MV-4-11 (cell line): ENCODE data around the gene MAP3K20.
"Not testable (repeated sequence)": the region's sequence is repeated elsewhere in the genome, so short reads cannot be mapped to it uniquely, and the experiment has no call there.

Source experiments
- DNase-seq: peaks from one replicate; lab custom pipeline; 2025; lab: John Stamatoyannopoulos, UW

MAP3K20 gene

DNA sequence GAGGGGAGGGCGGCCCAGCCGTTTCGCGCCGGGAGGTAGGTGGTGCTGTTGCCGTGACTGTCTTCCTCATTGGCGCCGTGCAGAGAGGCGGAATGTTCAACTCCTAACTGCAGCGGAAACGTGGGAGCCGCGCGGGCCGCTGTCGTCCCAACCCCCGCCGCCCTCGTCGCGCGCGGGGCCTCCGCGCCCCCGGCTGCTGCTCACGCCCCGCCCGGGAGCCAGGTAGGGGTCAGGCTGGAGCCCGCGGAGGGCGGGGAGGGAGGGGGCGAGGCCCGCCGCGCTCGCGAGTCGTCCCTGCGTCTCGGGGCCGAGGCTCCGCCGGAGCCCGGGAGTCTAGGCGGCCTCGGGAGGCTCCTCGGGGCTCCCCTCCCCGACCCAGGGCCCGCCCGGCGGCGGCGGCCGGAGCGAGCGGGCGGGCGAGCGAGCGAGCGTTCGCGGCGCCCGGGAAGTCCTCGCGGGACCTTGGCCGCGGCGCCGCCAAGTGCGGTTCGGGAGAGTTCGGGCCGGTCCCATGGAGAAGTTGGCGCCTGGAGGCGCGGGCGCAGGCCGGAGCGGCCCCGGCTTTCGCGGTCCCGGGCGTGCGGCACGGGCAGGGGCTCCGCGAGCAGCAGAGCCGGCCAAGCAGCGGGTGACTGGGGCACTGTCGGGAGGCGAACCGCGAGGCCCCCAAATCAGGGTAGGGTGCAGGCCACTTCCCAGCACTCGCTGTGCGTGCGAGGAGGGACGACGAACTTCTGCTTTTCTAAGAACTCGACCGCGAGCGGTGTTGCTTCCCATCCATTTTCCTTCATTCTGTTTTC is at the start of gene MAP3K20:
Gene MAP3K20 (plus strand): TSS at position 66 of the 800 bp plus-strand sequence. CDS start 15,186 bp downstream, outside the sequence.
- DNase-seq = peak; percentile 80

DNA sequence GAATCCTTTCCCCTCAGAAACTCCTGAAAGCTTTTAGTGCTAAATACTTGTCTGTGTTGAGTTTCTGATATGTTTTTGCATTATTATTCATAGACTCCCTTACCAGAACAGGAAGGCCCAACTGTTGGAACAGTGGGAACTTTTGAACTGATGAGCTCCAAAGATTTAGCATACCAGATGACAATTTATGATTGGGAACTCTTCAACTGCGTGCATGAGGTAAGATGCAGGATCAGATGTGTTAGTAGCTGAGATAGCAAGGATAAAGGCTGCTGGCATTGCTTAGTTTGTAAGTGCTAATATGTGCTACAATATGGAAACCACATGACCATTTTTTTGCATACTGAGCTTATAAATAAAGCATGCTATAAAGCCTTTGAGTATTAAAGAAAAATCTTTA is 49.2 kb upstream of the MAP3K20 start:
- no peak for DNase-seq

DNA sequence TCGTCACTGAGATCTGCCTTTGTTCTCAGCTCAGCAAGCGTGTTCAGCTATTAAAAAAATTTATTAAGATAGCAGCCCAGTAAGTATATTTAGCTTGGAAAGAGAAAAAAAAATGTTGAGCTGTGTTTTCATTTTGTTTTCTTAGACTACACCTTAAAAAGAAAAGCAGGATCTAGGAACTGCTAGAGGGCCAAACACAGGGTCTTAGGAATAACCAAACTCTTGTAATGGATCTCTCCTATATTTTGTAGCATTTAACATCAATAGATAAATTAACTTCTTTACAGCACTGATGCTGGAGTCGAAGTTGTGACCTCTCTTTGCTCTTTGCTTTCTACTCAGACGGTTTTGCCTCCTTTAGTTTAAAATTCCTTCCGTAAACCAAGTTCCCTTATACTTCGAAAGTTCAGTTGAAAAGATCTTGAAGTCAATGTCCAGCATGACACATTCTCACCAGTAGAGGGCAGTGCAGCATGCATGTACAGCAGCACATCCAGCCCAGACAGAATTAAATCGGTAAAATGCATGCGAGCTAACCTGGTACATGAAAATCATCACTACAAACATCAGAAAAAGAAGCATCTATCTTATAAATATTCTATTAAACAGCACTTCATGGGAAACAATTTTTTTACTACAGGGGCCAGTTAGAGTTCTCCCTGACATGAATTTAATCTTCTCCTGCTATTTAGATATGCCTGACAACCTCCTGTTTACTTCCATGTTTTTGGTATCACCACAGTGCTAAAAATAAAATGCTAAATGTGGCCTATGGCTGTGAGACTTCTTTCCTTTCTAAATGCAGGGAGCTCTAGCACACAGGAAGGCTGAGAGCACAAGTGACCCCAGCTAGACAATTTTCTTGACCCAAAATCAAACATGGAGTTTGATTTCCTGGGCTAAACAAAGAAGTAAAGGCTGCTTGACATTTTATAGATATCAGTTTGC is 48.2 kb upstream of the MAP3K20 start:
- DNase-seq = peak; percentile 87

DNA sequence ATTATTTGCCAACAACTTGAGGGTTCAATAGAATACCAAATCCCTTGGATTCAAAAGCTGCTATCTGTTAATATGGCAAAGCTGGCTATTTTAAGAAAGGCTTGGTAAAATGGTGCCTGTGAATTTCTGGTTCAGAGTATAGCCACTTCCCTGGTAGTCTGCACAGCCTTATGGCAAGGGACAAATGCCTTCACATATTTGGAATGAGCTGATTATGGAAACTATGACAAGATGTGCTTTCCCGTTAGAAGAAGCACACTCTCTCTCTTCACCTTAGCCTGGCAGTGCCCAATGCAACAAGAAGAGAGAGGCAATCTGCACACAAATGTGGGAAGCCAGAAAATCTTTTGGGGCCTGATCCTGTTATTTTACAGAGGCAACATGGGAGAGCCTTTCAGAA is 47.5 kb upstream of the MAP3K20 start:
- no peak for DNase-seq

DNA sequence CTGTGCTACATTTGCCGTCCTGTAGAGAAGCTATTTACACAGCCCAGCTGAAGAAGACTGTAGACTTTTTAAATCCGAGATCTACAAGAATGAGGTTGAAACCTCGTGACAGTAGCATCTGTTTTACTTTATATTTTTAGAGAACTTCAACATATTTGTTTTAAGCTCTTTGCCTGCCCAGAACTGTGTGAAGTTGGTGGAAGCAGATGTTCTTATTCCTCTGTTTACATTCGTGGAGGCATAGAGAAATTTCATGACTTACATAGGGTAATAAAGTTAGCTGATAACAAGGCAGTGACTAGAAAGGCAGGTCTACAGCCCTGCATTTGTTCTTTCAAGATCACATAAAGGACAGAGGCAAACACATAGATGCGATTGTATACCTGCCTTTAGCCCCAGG is 47.0 kb upstream of the MAP3K20 start:
- no peak for DNase-seq

DNA sequence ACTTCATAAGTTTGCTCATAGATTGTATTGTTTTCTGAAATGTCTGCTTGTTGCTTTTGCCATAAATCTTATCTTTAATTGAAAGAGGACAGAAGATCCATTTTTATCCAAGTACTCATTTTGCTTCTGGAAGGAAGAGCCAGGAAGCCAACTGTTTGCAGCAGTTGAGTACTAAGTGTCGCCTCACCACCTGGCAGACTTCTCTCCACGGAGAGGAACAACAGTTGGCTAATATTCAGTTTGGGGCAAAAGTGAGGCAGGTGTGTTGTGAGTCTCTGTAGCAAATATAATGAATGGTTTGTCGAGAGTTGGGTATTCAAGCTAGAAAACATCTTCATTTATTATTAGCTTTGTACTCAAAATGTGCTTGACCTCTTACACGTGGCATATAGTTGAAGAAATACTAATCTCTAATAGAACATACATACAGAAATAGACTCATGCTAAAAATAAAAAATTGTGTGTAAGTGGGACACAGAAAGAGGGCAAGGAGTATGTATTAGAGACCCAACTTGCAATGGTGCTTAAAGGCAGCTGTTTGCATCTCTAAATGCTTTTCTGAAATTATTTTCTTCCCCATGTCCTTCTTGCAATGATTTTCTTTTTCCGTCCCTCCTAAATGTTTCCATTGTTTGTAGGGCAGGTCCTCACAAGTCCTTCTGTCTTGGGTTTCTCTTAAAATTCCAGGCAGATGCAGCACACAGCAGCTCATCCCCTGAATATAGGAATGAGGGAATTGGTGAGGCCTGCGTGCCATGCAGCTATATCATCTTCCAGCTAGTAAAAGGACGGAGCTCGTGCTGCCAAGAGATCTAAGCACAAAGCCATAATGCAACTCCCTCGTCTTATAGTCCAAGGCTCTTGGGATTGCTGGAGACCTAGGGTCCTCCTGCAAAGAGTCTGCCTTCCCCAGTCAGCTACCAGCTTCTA is 44.8 kb upstream of the MAP3K20 start:
- no peak for DNase-seq

DNA sequence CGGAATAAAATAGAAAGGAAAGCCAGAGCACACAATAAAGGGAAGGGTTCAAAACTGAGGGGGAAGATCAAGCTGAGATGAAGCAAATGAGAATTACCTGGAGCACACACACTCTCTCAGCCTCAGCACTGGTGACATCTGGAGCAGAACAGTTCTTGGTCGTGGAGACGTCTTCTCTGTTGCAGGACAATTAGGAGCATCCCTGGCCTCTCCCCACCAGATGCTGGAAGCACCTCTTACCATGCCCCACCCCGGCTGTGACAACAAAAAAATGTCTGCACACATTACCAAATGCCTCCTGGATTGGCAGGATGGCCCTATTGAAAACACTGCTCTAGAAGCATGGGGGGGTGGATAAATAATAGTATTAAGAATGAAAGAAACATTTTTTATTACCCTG is 43.6 kb upstream of the MAP3K20 start:
- no peak for DNase-seq

DNA sequence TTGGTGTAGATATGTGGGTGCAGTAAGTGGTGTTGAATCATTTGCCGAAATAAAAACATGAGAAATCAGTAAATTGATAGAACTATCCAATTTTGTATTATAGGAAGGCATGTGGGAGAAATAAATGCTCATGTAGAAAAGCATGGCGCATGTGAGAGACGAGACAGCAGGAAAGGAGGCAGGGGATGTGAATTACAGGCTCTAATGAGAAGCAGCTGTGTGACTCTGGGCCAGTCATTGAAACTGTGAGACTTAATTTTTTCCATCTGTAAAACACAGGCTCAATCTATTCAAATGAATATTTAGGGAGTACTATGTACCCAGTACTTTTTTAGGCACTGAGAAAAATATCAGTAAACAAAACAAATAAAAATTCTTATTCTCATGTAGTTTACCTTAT is 42.6 kb upstream of the MAP3K20 start:
- no peak for DNase-seq

DNA sequence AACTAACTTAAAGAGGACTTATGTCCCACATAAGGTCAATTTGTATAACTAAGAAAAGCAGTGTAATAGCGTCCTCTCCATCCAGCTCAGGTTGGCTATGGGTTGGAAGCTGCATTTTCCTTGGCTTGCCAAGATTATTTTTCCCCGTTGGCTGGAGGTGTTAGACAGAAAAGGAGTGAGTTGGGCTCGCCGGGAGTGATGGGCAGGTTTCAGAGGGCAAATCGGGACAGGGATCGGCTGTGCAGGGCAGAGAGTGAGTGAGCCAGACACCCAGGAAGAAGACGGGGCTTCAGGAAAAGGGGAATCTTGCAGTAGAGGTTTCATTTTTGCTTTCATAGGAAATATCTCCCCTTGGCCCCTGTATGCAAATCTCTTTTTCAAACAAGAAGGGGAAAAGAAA is 41.5 kb upstream of the MAP3K20 start:
- DNase-seq = no peak

DNA sequence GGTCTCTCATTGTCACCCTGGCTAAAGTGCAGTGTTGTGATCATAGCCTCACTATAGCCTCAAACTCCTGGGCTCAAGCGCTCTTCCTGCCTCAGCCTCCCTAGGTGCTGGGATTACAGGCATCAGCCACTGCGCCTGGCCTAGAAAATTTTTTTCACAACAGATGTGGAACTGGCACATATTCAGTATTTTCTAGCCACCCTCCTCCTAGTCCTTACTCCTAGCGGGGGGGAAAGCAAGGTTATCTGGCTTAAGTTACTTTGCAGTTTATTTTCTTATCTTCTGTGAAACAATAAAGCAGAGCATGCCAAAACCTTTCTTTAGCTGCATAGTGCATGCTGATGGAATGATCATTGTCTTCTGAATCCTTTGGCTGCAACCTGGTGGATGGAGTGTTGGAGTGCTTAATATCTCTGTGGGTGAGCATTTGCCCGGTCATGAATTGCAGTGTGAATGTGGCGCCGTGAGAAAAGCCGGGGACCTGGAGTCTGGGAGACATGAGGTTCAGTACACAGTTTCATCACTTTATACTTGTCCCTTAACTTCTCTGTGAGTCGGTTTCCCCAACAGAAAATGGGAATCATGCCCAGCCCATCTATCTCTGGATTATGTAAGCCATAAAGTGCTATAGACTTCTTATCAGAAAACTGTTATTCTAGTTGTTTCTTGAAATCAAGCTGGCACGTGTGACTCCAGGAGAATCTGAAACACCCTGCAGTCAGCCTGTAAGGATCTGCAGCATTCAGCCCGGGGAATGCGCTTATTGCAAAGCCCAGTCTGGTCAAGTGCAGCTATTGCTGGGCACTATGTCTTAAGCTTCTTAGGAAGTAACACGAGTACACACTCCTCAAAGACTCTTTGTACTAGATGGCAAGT is 38.2 kb upstream of the MAP3K20 start:
- DNase-seq = no peak

DNA sequence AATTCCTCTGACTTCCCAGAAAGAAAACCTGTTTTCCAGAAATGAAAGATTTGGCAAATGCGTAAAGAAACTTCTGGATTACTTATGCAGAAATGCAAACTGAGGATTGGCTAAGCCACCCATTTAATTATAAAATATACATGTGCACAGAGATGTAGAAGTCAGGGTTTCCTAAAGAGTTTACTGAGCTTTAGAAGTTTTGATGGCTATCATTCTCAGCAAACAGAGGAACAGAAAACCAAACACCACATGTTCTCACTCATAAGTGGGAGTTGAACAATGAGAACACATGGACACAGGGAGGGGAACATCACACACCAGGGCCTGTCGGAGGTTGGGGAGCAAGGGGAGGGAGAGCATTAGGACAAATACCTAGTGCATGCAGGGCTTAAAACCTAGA is 37.4 kb upstream of the MAP3K20 start:
- DNase-seq = not testable (repeated sequence)

DNA sequence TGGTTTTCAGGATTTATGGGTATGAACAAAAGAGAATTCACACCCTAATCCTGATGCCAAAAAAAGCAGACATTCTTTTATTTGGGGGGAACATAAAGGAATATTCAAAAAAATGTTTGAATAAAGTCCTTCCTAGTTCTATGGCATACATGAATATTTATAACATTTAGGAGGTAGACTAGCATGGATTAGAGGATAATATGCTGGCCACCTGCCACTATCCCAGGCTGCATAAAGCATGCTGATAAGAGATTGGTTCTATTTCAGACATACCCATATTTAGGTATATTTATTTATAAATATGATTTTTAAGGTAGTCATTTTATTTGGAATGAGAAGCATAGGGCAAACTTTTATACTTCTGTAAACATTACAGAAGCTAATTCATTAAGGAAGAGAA is 34.9 kb upstream of the MAP3K20 start:
- DNase-seq = no peak

DNA sequence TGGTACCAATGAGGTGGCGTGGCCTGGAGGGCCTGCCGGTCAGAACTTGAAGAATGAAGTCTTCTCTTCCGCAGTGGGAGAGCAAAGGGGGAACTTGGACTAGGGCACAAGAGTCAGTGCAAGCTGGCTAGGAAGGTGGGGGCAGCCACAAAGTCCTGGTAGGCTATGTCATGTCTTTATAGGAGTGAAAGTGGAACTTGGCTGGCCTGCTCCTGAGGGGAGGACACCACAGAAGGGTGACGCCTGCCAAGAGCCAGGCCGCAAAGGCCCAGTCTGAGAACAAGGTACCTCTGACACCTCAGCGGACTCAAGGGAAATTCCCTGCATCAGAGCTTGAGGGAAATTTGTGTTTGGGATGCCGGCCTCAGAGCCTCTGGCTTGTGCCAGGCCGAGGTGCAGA is 32.2 kb upstream of the MAP3K20 start:
- DNase-seq = peak; percentile 98

DNA sequence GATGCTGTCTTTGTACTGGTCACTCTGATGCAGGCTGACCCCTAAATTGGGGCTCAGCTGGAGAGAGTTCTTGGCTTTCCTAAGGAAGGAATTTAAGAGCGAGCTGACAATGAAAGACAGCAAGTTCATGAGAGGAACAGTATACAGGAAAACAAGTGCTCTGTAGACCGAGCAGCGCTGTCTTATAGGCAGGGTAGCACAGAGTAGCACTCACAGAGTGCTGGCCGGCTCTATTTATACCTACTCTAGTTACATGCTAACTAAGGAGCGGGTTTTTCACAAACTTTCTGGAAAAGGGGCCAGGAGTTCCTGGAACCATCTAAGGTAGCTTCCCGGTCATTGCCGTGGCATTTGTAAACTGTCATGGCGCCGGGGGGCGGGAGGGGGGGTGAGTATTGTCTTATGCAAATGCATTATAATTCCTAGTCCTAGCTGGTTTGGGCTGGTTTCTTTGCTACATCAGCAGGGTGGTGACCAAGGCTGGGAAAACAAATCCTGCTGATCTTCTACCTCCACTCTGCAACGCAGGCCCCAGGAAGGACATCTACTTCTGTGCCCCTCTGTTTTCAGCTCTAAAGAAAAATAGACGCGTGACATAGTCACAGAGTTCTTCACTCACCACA is 31.6 kb upstream of the MAP3K20 start:
- DNase-seq = no peak

DNA sequence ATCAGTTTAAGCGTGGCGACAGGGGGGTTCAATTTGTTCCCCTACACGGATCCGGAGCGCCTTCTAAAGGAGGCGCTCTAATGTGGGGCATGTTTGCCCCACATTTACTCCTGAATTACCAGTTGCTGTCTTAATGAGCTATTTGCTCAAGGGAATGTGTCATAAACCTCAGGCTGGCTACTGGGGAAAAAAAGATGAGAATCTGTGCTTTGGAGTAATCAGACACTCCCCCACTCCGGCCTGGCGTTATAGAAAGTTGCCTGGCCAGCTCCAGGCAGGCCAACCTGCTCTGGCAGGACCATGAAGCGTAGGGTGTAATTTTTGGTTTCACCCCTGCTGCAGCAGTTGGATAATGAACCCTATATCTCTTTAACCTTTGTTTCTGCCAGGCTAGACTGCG is 31.0 kb upstream of the MAP3K20 start:
- no peak for DNase-seq

DNA sequence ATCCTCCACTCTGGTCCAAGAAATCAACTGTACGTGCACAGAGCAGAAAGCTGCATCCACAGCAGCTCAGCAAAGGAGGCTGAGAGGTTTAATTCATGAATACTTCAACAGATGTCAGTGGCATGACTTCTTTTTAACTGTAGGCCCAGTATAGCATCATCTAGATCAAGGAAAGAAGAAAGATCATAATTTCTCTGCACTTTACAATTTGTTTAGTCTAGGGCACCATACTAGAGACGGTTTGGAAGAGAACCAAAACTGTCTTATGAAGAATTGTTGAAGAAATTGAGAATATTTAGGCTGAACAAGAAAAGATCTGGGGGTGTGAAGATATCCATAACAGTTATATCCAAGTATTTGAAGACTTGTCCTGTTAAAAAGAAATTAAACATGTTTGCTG is 30.5 kb upstream of the MAP3K20 start:
- no peak for DNase-seq

DNA sequence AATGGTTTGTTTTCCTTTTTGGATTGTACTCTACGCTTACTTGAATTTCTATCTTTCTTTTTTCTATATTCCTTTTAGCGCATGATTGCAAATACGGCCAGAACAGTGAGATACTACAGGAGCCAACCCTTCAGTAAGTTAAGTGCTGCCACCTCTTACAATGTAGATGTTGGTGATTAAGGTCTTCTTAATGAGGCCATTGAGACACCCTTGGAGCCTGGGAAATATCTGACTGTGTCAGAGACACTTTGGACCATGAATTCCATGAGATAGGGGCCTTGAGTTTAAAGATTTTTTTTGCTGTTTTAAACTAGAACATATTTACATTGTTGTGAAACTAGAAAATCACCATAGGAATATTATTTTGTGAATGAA is 27.1 kb upstream of the MAP3K20 start:
- no peak for DNase-seq

DNA sequence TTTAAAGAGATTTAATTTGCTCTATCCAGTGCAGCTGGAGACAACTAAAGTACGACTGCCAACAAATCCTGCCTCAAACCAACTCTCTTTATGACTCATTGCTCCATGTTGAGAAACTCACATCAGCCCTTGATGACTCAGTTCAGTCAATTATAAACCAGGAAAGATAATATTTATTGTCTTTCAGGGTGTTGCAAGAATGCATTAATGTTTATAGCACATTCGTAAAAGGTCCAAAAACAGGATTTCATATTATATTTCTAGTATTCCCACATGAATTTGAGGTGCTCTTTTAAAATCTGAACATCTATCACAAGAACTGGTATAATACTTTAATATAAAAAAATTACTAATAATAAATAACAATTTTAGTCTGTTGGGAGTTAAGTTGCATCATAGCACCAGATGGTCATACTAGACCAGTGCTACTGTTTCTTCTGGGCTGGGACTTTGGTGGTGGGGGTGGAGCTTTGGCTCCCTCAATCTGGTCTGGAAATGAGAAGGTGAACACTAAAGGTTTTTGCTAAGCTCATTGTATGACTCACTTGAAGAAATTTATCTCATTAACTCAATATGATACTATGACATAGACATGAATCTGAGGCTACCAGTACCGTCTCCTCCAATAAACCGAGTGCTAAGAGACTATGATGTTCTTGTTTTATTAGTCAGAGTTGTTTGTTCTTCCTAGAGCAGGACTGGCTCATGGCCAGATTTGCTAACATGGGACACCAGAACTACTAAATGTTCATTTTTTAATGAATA is 26.6 kb upstream of the MAP3K20 start:
- DNase-seq = peak; percentile 96

DNA sequence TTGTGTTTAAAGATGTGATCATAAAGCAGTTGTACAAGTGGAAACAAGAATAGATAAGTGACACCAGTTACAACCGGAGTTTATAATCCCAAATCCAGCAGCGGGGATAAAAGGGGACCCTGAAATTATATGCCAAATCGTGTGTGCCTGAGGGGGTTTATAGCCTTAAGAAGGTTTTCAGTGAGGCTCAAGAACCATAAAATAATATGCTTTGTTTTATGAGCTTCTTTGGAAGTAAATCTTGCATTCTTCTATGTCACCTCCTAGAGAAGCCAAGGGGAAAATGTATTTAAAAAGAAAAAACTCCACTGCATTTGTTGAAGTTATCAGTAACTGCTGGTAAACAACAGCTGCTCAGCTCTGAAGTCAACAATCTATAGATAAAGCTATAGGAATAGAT is 25.8 kb upstream of the MAP3K20 start:
- no peak for DNase-seq

DNA sequence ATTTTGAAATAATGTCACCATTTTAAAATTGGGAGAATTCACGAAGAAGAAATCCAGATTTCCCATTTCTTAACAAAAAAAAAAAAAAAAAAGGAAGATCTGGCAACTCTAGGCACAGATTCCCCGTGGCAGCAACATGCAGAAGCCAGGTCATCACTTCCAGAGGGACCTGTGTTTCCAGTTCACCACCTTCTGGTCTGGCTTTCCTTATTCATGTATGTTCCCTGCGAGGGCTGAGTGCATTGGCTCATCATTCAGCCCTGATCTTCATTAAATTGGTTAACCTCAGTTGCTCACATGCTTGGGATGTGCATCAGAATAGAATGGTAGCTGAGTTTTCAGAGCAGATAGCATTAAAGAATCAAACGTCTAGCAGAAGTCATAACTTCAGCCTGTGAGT is 25.0 kb upstream of the MAP3K20 start:
- no peak for DNase-seq
